OCI-M2 (cell line): ENCODE data around the gene BIRC2.
A peak's percentile ranks its signal among the peaks of the same experiment; 100 is the strongest.
"Not testable (repeated sequence)": the region's sequence is repeated elsewhere in the genome, so short reads cannot be mapped to it uniquely, and the experiment has no call there.

Experiments used
- DNase-seq: peaks from one replicate; lab custom pipeline; 2025; ENCODE audit not compliant: unreplicated experiment; lab: John Stamatoyannopoulos, UW

Gene BIRC2

DNA sequence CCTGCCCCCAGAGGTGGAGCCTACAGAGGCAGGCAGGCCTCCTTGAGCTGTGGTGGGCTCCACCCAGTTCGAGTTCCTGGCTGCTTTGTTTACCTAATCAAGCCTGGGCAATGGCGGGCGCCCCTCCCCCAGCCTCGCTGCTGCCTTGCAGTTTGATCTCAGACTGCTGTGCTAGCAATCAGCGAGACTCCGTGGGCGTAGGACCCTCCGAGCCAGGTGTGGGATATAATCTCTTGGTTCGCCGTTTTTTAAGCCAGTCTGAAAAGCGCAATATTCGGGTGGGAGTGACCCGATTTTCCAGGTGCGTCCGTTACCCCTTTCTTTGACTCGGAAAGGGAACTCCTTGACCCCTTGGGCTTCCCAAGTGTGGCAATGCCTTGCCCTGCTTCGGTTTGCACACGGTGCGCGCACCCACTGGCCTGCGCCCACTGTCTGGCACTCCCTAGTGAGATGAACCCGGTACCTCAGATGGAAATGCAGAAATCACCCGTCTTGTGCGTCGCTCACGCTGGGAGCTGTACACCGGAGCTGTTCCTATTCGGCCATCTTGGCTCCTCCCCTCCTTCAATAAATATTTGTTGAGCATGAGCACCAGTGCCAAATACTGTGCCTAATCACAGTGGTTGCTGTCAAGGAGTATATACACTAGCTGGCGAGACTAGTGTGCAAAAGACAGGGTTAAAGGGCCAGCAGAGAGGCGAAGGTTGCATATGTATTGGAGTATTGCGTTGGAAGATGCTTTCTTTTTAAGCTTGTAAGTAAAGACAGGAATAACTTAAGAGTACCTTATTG, 27.8 kb downstream of the BIRC2 start:
- not testable (repeated sequence) for DNase-seq

DNA sequence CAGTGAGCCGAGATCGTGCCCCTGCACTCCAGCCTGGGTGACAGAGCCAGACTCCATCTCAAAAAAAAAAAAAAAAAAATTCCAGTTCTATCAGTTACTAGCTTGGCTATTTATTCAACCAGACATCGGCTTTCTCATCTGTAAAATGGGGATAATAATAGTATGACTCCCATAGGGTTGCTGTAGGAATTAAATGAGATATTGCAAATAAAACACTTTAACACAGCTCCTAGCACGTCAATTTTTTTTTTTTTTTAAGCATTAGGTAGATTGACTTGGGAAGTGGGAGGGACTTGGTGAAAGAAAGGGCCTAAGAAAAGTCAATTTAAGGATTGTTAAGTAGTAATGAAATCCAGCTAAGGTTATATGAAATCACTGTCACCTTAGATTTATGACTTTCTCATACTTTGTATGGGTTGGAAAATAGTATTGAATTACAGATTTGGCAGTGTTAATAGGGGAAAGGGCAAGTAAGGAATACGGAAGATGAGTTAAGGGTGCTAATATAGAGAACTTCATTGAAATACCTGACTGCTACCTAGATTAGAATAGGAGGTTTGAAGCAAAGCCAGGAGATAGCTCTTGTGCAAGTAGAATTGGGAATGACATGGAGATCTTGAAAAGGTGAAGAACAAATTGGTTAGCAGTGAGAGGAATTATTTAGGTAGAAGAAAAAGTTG, 28.8 kb downstream of the BIRC2 start:
- no peak for DNase-seq

DNA sequence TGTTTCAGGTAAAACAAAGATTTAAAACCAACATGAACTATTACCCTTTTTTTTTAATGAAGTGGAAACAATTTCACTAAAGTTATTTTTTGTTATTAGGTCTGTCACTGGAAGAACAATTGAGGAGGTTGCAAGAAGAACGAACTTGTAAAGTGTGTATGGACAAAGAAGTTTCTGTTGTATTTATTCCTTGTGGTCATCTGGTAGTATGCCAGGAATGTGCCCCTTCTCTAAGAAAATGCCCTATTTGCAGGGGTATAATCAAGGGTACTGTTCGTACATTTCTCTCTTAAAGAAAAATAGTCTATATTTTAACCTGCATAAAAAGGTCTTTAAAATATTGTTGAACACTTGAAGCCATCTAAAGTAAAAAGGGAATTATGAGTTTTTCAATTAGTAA, 30.9 kb downstream of the BIRC2 start:
- DNase-seq: no peak

DNA sequence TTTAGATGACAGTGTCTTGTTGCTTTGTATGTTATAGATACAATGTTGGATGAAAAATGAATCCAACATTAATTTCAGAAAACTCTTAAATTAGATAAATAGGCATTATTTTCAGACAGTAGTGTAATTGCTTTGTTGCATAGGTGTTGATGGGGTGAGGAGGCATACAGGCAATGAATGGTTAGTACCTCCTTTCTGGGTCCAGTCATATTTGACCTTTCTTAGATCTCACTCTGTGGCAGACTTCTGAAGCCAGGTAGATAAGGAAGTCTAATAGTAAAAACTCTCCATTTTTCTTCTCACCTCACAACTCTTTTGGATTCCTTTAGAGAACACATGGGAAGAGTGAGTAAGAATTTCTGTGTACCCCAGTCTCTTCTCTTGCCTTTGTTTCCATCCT, 31.8 kb downstream of the BIRC2 start:
- no peak for DNase-seq

DNA sequence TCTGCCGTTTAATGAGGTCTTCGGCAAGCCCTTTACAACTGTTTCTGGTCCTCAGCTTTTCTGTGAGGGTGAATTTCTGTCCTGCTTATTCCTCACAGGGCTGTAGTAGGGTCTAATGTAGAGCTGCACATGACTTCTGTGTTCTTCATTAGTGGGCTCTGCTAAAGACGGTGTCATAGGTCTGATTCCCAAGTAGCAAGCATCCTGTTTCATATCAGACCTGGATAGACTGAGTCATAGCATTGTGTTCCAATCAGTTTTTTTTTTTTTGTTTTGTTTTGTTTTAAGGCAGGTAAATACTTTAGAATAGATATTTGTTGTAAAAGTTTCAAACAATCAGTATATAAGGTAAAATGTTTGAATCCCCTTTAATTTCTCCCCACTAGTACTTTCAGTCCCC, 35.4 kb downstream of the BIRC2 start:
- DNase-seq: no peak

DNA sequence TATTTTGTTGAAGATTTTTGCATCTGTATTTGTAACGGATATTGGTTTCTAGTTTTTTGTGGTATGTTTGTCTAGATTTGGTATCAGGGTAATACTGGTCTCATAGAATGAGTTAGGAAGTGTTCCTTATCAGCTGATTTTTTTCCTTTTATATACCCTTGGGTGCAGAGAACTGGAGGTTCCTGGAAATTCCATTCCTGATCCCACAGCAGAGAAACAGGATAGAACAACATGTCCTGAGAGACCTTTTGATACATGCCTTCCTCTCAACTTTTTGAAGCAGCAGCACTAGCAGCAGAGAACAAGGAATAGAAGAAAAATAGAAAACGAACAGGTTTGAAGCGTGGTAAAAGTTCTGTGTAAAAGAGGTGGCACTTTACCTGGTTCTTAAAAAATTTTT, 36.8 kb downstream of the BIRC2 start:
- no peak for DNase-seq

DNA sequence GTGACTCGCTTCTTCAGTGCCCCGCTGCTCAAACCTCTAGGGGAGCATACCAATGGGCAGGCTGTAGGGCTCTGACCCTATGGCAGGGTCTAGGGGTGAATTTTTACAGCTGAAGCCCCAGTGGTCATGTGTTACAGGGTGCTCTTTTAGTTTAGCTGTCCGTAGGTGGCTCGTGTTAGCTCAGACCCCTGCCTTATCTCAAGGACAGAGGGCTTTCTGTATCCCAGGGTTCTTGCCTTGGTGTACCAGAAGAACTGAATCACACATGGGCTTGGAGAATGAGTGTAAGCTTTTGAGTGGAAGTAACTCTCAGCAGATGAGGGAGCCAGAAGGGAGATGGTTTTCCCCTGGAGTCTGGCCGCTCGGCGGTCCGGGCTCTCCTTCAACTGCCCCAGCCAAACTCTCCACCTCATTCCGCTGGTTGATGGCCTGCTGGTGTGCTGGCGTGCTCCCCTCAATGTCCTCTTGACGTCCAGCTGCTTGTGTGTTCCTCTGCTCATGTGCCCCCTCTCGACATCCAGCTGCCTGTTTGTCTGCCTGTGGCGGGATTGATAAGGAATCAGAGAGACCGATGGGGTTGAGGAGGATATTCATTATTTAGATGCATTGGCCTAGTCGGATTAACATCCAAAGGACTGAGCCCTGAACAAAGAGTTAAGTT, 37.5 kb downstream of the BIRC2 start:
- DNase-seq: peak; percentile 30

DNA sequence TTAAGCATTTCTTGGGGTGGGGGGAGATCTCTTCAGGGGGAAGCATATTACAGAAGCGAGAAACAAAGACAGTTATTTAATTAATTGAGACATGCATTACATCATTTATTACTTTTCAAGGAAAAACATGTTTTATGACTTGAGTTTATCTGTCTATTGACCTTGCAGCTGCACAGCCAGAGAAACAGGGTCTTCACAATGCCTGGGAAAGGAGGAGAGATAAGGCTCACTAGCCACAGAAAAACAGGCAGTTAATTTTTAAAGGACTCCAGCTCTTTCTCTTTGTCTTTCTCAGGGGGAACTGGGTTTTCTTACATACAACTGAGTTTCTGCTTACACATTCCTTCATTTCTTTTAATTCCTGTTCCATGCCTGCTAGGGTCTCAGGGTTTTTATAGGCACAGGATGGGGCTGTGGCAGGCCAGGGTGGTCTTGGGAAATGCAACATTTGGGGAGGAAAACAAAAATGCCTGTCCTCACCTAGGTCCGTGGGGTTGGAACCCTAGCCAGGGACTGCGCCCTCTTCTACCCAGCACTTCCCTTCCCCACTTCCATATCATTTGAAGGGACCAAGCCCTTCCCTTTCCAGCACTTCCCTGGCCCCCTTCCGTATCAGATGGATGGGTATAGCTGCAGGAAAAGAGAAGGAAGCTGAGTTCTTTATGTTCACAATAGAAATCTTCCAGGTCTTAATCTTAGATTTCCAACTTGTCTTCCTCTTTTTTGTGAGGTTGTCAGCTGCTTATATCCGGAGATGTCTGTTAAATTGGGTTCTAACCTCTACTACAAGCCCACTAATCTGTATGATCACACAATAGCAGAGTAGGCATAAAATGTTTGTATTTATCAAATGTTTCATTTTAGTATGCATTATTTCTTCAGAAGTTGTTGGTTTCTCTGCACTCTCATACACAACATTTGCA, 38.3 kb downstream of the BIRC2 start:
- no peak for DNase-seq

DNA sequence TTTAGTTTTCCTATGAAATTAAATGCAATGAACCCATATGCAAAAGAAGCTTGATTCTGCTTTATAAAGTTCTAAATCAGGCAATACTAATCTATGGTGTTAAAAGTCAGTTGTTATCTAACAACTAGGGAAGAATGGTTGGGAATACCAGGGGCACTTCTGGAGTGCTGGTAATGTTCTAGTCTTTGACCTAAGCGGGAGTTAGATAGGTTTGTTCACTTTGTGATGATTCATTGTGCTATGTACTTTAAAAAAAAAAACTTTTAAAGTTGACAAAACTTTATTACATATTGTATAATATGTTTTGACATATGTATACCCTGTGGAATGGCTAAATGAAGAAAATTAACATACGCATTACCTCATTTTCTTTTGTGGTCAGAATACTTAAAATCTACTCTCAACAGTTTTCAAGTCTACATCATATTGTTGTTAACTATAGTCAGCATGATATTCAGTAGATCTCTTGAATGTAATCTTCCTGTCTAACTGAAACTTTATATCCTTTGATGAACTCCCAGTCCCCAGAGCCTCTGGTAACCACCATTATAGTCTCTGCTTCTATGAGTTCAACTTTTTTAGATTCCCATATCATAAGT, 39.2 kb downstream of the BIRC2 start:
- DNase-seq: no peak

DNA sequence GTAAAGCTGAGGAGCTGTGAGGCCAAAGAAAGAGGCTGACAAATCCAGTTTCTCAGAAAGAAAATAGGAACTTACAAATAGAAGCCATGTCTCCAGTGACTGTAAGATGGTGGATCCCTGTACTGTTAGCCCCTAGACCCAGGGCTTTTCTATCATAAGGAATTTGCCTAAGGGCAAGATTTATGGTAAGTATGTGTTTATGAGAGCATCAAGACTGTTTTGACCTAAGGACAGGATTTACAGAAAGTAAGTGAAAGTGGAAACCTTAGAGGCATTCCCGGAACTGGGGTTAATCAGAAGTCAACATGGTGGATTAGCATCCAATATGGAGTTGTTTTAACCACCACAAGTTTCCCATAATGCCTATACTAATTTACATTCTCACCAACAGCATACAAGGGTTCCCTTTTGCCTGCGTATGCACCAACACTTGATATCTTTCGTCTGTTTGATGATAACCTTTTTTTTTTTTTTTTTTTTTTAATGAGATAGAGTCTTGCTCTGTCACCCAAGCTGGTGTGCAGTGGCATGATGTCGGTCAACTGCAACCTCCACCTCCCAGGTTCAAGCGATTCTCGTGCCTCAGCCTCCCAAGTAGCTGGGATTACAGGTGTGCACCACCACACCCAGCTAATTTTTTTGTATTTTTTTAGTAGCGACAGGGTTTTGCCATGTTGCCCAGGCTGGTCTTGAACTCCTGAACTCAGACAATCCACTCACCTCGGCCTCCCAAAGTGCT, 40.2 kb downstream of the BIRC2 start:
- no peak for DNase-seq

DNA sequence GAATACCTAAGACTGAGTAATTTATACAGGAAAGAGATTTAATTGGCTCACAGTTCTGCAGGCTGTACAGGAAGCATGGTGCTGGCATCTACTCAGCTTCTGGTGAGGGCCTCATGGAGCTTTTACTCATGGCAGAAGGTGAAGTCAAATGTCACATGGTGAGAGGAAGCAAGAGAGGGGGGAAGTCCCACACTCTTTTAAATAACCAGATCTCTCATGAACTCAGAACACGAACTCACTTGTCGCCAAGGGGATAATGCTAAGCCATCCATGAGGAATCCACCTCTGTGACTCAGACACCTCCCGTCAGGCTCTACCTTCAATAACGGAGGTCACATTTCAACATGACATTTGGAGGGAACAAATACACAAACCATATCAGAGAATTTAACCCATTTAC, 42.2 kb downstream of the BIRC2 start:
- no peak for DNase-seq

DNA sequence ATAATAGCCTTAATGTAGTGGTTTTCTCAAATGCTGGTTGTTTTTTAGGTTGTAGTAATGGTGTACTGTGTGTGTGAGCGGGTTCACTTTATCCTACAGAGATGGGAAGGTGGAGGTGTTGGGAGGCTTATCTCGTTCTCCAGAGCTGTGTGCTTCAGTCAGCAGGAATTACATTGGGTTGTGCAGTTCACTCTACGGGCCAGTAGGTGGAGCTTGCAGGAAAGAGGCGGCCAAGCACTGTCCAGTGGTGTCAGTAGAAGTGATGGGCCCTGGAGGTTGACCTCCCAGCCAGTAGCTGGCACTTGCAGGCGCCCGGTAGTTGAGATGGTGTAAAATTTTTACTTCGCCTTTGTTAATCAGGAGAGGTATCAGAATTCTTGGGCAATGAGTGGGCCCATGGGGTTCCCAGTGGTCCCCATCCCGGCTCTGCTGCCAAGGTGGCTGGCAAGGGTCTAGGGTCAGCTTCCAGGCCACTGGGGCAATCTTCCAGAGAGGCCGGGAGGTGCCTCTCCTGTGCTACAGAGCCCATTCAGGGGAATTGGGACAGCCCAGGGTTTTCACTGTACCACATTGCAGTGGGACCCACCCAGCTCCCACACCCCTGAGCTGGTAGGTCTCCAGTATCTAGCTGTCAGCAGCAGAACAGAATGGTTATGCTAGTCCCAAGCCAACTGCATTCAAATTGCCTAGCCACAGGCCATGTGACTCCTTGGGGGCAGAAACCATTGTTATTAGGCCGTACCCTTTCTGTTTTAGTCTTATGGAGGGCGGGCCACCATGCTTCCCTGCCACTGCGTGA, 43.9 kb downstream of the BIRC2 start:
- no peak for DNase-seq

DNA sequence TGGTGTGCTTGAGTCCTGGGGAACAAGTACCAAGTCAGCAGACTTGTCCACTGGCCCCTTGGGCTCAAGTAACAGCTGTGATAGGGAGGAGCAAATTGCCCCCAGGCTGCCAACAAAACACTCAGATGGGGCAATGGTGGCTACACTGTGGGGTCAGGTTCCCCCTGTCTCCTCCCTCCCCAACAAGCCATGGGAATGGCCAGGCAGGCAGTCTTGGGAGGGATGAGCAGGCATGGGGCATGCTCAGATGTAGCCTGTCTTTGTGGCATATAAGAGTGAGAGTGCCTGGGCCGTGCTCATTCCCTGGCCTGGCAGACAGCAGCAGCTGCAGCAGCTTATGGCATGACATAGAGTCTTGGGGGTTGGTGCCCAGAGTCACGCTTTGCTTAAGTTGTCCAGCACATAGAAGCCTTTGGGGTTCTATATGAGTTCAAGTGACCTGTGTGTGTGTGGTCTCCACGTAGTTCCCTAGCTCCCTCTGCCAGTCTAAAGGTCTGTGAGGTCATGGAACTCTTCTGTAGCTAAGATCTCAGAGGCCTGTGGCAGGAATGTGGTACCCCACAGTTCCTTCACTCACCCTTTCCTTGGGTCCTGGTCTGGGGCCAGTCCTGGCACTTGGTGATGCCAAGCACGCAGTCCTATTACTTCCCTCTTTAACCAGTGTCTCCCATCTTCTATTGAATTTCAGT, 44.7 kb downstream of the BIRC2 start:
- no peak for DNase-seq

DNA sequence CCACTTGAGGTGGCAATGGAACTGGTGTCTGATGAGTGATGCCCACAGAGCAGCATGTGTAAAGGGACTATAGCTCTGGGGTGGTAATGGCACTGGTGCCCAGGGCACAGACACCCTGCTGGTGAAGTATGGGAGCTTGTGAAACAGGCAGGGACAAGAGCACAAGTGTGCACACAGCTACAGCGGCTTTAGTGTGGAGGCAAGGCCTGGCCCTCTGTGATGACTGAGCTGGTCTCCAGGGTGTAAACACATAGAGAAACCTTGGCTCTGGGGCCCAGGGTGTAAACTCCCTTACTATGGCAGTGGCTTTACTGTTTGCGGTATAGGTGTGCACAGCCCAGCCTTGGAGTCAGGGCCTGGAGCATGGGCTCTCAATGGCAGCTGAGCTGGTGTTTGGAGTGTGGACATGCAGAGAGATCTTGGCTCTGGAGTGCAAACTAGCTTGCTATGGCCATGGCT, 46.3 kb downstream of the BIRC2 start:
- no peak for DNase-seq

DNA sequence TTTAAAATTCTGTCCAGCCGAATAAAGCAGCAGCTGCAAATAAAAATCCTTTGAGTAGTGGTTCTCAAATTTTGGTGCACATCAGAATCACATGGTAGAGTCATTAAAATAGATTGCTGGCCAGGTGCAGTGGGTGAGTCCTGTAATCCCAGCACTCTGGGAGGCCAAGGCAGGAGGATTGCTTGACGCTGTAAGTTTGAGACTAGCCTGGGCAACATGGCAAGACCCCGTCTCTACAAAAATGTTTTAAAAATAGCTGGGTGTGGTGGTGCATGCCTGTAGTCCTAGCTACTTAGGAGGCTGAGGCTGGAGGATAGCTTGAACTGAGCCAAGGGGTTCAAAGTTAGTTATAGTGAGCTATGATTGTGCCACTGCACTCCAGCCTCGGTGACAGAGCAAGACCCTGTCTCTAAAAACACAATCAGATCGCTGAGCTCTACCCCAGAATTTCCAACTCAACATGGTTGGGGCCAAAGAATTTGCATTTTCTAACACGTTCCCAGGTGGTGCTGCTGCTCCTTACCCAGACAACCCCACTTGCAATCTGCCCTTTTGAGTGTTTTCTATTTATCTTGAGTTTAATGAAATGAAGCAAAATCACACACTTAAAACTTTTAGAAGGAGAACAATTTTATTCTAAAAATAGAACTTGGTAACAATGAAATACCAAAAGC, 48.8 kb downstream of the BIRC2 start:
- no peak for DNase-seq

DNA sequence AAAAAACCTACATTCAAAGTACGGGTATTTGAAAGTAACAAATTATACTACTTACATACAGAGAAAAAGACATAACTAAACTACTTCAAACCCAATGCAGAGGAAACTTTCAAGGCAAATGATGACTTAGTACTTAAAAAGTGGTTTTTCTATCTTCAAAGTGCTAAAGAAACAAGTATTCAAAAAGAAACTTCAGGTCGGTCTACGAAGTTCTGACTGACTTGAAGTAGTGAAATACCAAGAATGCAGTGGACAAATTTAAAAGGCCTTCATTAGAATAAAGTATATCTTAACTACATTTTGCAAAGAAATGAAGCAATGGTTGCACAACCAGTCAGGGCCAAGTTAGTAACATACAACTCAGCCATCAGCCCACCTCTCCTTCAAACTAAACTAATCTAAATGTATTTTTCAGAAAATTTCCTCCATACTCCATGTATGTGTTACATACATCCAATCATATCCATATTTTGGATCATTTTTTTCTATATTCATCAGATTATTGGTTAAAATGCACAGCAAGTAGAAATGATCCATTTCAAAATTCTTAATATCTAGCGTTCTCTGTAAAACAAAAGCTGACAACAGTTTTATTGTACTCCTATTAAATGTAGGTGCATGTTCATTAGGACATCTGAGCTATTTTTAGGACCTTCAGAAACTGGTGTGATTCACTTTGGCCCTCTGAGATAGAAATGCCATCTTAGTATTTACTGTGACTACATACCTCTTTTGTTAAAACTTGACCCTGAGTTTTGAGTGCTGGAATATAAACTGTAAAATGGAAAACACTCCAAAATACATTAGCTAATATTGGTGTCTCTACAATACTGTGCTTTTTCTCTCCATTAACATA, 49.9 kb downstream of the BIRC2 start:
- no peak for DNase-seq

DNA sequence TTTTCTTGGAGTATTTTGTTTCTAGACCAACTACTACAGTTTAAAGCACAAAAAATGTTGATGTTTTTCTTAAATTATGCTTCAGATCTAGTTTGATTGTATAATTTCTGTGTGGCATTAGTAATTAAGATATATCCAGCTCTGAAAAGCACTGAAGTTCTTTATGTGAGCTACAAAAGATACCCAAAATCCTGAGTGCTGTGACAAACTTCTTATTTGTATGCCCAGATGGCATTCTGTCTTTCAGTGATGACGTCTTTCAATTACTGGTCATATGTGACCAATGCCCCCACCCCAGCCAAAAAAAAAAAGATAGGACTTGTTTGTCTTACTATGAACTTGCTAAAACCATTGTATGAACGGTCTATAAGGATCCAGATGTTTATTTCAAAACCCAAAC, 51.3 kb downstream of the BIRC2 start:
- DNase-seq: no peak
